OCI-LY1 (cell line): ENCODE data around the gene KBTBD12.

Experiments used
- CTCF ChIP-seq: fragments of 200-600 bp; sonication (generic), shearing (Covaris generic); IDR thresholded peaks from 2 replicates; pipeline ENCODE4 v1.5.1; 2017; ENCODE audit warnings: mild to moderate bottlenecking, antibody characterized with exemption, low read length, moderate library complexity, mixed read lengths
- EZH2 ChIP-seq: fragments of 200-600 bp; sonication (generic), shearing (Covaris generic); IDR thresholded peaks from 2 replicates; pipeline ENCODE4 v1.8.0; 2017; ENCODE audit warnings: borderline replicate concordance, mixed run types, mild to moderate bottlenecking, antibody characterized with exemption, low read length, moderate library complexity, mixed read lengths

DNA sequence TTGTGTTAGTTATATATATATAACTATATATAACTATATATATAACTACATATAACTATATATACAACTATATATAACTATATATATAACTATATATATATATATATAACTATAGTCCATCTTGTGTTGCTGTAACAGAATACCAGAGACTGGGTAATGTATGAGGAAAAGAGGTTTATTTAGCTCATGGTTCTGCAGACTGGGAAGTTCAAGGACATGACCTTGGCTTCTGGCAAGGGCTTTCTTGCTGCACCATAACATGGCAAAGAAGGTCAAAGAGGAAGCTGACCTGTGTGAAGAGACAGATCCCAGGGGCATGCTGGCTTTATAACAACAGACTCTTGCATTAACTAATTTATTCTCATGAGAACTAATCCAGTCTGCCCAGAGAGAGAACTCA, 27.6 kb downstream of the KBTBD12 start:
- TF ChIP-seq CTCF (no peak), EZH2 (no peak)
